CD8-positive, alpha-beta memory T cell (primary cell): ENCODE measurements around the gene SFMBT1. TPM values are rescaled to one million over a fixed set of nuclear protein-coding genes. Genes with fewer than 3 reads are reported as not detected.
A peak's percentile ranks its signal among the peaks of the same experiment; 100 is the strongest.

Source experiments
- CTCF ChIA-PET: fragments of 350-600 bp; sonication (Branson Sonifier 250); formaldehyde crosslinking; loops from one replicate; lab custom pipeline; 2021; ENCODE audit warnings: antibody characterized with exemption; lab: Charles Lee
- POLR2A ChIA-PET: fragments of 350-600 bp; sonication (Branson Sonifier 250); formaldehyde crosslinking; loops from one replicate; lab custom pipeline; 2021; ENCODE audit warnings: antibody characterized with exemption; lab: Charles Lee
- DNase-seq, 5 donors: peaks; one replicate each; pipeline versions ENCODE4 v3.0.0 to v3.0.0-alpha.2; 2020 to 2022; ENCODE audit warnings: mixed read lengths in 1 of 5
- H3K27ac ChIP-seq: one replicate; pipeline ENCODE4 v1.7.0; 2013; ENCODE audit warnings: low read depth, mild to moderate bottlenecking, low read length, moderate library complexity
- H3K27me3 ChIP-seq: 2 replicates; pipeline ENCODE4 v1.7.0; 2013; ENCODE audit warnings: low read length, mild to moderate bottlenecking; ENCODE audit not compliant: insufficient read depth, poor library complexity, severe bottlenecking
- H3K36me3 ChIP-seq: 2 replicates; pipeline ENCODE4 v1.7.0; 2013; ENCODE audit warnings: mild to moderate bottlenecking, low read length, moderate library complexity; ENCODE audit not compliant: insufficient read depth
- H3K4me1 ChIP-seq: 2 replicates; pipeline ENCODE4 v1.7.0; 2013; ENCODE audit warnings: mild to moderate bottlenecking, low read length, moderate library complexity; ENCODE audit not compliant: insufficient read depth
- H3K4me3 ChIP-seq: 2 replicates; pipeline ENCODE4 v1.7.0; 2013; ENCODE audit warnings: mild to moderate bottlenecking, low read length
- H3K9me3 ChIP-seq: 2 replicates; pipeline ENCODE4 v1.7.0; 2013; ENCODE audit warnings: mild to moderate bottlenecking, low read length
- H3K27ac Mint-ChIP-seq, 8 donors: one replicate each; pipeline ENCODE4 v1.8.0; 2020 to 2021; ENCODE audit warnings: mixed read lengths in 8 of 8, mild to moderate bottlenecking in 6 of 8, inconsistent platforms in 3 of 8, moderate library complexity in 3 of 8
- H3K27me3 Mint-ChIP-seq, 2 donors: one replicate each; pipeline ENCODE4 v1.8.0; 2020 to 2021; ENCODE audit warnings: mixed read lengths in 2 of 2, mild to moderate bottlenecking in 1 of 2, moderate library complexity in 1 of 2
- H3K36me3 Mint-ChIP-seq, 3 donors: one replicate each; pipeline ENCODE4 v1.8.0; 2020 to 2021; ENCODE audit warnings: mixed read lengths in 3 of 3, inconsistent platforms in 1 of 3, mild to moderate bottlenecking in 1 of 3
- H3K4me1 Mint-ChIP-seq, 3 donors: one replicate each; pipeline ENCODE4 v1.8.0; 2020 to 2021; ENCODE audit warnings: mixed read lengths in 3 of 3, inconsistent platforms in 1 of 3, mild to moderate bottlenecking in 1 of 3
- H3K4me3 Mint-ChIP-seq, 7 donors: one replicate each; pipeline ENCODE4 v1.8.0; 2020 to 2021; ENCODE audit warnings: mixed read lengths in 7 of 7, mild to moderate bottlenecking in 6 of 7, moderate library complexity in 4 of 7, inconsistent platforms in 2 of 7
- H3K9me3 Mint-ChIP-seq, 5 donors: one replicate each; pipeline ENCODE4 v1.8.0; 2020 to 2022; ENCODE audit warnings: mixed read lengths in 5 of 5, mild to moderate bottlenecking in 3 of 5, moderate library complexity in 2 of 5, inconsistent platforms in 1 of 5
- polyA plus RNA-seq: library from polyadenylated mRNA; unstranded; fragments of 300-500 nt; fragmentation: Illumina TruSeq; gene quantifications from one replicate; pipeline ENCODE4 v1.2.3, GENCODE V29; 2021
- total RNA-seq, 2 experiments: library from RNA; stranded (reverse); gene quantifications; one replicate each; pipeline ENCODE4 v1.2.3, GENCODE V29; 2021

SFMBT1 gene
- total and polyA plus RNA-seq, 3 experiments from 2014 or later = 17.0 to 21.0 (median 18.3) TPM

- Mint-ChIP-seq H3K9me3 (no peaks in the 10 kb centered on the region), H3K4me1 (peaks cover 10 to 44% (median 38%) of the 10 kb centered on the region in 3 donors), H3K36me3 (peaks cover 13 to 69% (median 22%) of the 10 kb centered on the region in 3 donors), H3K27me3 (no peaks in the 10 kb centered on the region), H3K27ac (peak overlapping the region in 2 of 8 donors; percentile 40 to 47), H3K4me3 (no peak overlapping the region)
- CTCF ChIA-PET = interaction anchor here (1.1 kb wide), 1 partner anchor 11 kb away, joined by 3 read pairs; no protein-coding TSS in a partner anchor
- Histone ChIP-seq H3K36me3 (peaks cover 8% of the 10 kb centered on the region), H3K4me3 (no peak overlapping the region), H3K27me3 (no peaks in the 10 kb centered on the region), H3K27ac (no peak overlapping the region), H3K9me3 (no peaks in the 10 kb centered on the region), H3K4me1 (no peaks in the 10 kb centered on the region)
- DNase-seq = no peak
- POLR2A ChIA-PET = no interaction called here
Measured at GRCh38 chr3:52881871-52882270, 164.0 kb downstream of the SFMBT1 start.

- POLR2A ChIA-PET = no interaction called here
Measured at GRCh38 chr3:52880474-52880873, 165.4 kb downstream of the SFMBT1 start.

GRCh38 chr3:52880047-52880446 is 165.8 kb downstream of the SFMBT1 start:
- Mint-ChIP-seq H3K9me3 (no peaks in the 10 kb centered on the region), H3K4me1 (peaks cover 18 to 59% (median 45%) of the 10 kb centered on the region in 3 donors), H3K36me3 (peaks cover 3 to 51% (median 15%) of the 10 kb centered on the region in 3 donors), H3K27me3 (no peaks in the 10 kb centered on the region), H3K4me3 (no peak overlapping the region), H3K27ac (peak overlapping the region in 1 of 8 donors; percentile 62)
- ChIA-PET POLR2A (no interaction called here), CTCF (no interaction called here)
- Histone ChIP-seq H3K9me3 (no peaks in the 10 kb centered on the region), H3K4me1 (peaks cover 9% of the 10 kb centered on the region), H3K4me3 (no peak overlapping the region), H3K27me3 (no peaks in the 10 kb centered on the region), H3K27ac (no peak overlapping the region), H3K36me3 (no peaks in the 10 kb centered on the region)
- no peak for DNase-seq

More at GRCh38 chr3:52880474-52880873, 165.4 kb downstream of the SFMBT1 start:
- Mint-ChIP-seq H3K9me3 (no peaks in the 10 kb centered on the region), H3K27ac (no peak overlapping the region), H3K36me3 (peaks cover 8 to 56% (median 19%) of the 10 kb centered on the region in 3 donors), H3K4me1 (peaks cover 14 to 55% (median 42%) of the 10 kb centered on the region in 3 donors), H3K27me3 (no peaks in the 10 kb centered on the region), H3K4me3 (no peak overlapping the region)
- DNase-seq = no peak
- Histone ChIP-seq H3K9me3 (no peaks in the 10 kb centered on the region), H3K4me3 (no peak overlapping the region), H3K4me1 (peaks cover 5% of the 10 kb centered on the region), H3K27me3 (no peaks in the 10 kb centered on the region), H3K27ac (no peak overlapping the region), H3K36me3 (peaks cover 3% of the 10 kb centered on the region)
- CTCF ChIA-PET = no interaction called here

GRCh38 chr3:52879581-52879980 is 166.3 kb downstream of the SFMBT1 start:
- peak overlapping the region in 1 of 8 donors; percentile 43 for H3K27ac Mint-ChIP-seq
- no peaks in the 10 kb centered on the region for H3K36me3 ChIP-seq
- peaks cover 21 to 59% (median 50%) of the 10 kb centered on the region in 3 donors for H3K4me1 Mint-ChIP-seq
- H3K36me3 Mint-ChIP-seq = peaks cover 3 to 48% (median 13%) of the 10 kb centered on the region in 3 donors
- no peaks in the 10 kb centered on the region for H3K9me3 Mint-ChIP-seq
- no peaks in the 10 kb centered on the region for H3K27me3 Mint-ChIP-seq
- no peaks in the 10 kb centered on the region for H3K27me3 ChIP-seq
- POLR2A ChIA-PET = no interaction called here
- peaks cover 11% of the 10 kb centered on the region for H3K4me1 ChIP-seq
- H3K4me3 Mint-ChIP-seq = no peak overlapping the region
- H3K27ac ChIP-seq = no peak overlapping the region
- no peak overlapping the region for H3K4me3 ChIP-seq
- H3K9me3 ChIP-seq = no peaks in the 10 kb centered on the region
- DNase-seq = no peak
- CTCF ChIA-PET = no interaction called here

GRCh38 chr3:52879090-52879489 is 166.8 kb downstream of the SFMBT1 start:
- peaks cover 25 to 62% (median 55%) of the 10 kb centered on the region in 3 donors for H3K4me1 Mint-ChIP-seq
- CTCF ChIA-PET = no interaction called here

GRCh38 chr3:52877085-52877484 is 168.8 kb downstream of the SFMBT1 start:
- Histone ChIP-seq H3K27me3 (no peaks in the 10 kb centered on the region), H3K27ac (no peak overlapping the region), H3K36me3 (no peaks in the 10 kb centered on the region), H3K9me3 (no peaks in the 10 kb centered on the region), H3K4me3 (no peak overlapping the region), H3K4me1 (peaks cover 11% of the 10 kb centered on the region)
- CTCF ChIA-PET = no interaction called here
- Mint-ChIP-seq H3K27ac (peak overlapping the region in 1 of 8 donors; percentile 27), H3K27me3 (no peaks in the 10 kb centered on the region), H3K4me1 (peaks cover 26 to 65% (median 47%) of the 10 kb centered on the region in 3 donors), H3K9me3 (no peaks in the 10 kb centered on the region), H3K36me3 (peaks cover 0 to 38% (median 6%) of the 10 kb centered on the region in 3 donors), H3K4me3 (no peak overlapping the region)
- DNase-seq = no peak
- POLR2A ChIA-PET = no interaction called here

More at GRCh38 chr3:52879090-52879489, 166.8 kb downstream of the SFMBT1 start:
- Mint-ChIP-seq H3K9me3 (no peaks in the 10 kb centered on the region), H3K27ac (peak overlapping the region in 2 of 8 donors; percentile 14 to 43), H3K27me3 (no peaks in the 10 kb centered on the region), H3K4me3 (no peak overlapping the region), H3K36me3 (peaks cover 3 to 46% (median 13%) of the 10 kb centered on the region in 3 donors)
- no peak for DNase-seq
- Histone ChIP-seq H3K27ac (no peak overlapping the region), H3K4me3 (no peak overlapping the region), H3K27me3 (no peaks in the 10 kb centered on the region), H3K4me1 (peaks cover 11% of the 10 kb centered on the region), H3K9me3 (no peaks in the 10 kb centered on the region), H3K36me3 (no peaks in the 10 kb centered on the region)
- POLR2A ChIA-PET = no interaction called here

- Histone ChIP-seq H3K36me3 (no peaks in the 10 kb centered on the region), H3K4me3 (no peak overlapping the region), H3K27me3 (no peaks in the 10 kb centered on the region), H3K9me3 (no peaks in the 10 kb centered on the region), H3K4me1 (peaks cover 11% of the 10 kb centered on the region), H3K27ac (no peak overlapping the region)
- POLR2A ChIA-PET = interaction anchor here (0.6 to 0.8 kb wide), 2 partner anchors 19 to 183 kb away, joined by 3 to 4 read pairs; no protein-coding TSS in a partner anchor
- H3K27ac Mint-ChIP-seq = peak overlapping the region in 4 of 8 donors; percentile 58 to 82 (median 68)
- peaks cover 0 to 27% (median 6%) of the 10 kb centered on the region in 3 donors for H3K36me3 Mint-ChIP-seq
- peaks cover 31 to 66% (median 50%) of the 10 kb centered on the region in 3 donors for H3K4me1 Mint-ChIP-seq
- H3K9me3 Mint-ChIP-seq = no peaks in the 10 kb centered on the region
- no peak overlapping the region for H3K4me3 Mint-ChIP-seq
- CTCF ChIA-PET = no interaction called here
- no peak for DNase-seq
- H3K27me3 Mint-ChIP-seq = no peaks in the 10 kb centered on the region
Measured at GRCh38 chr3:52874864-52875587, 170.8 kb downstream of the SFMBT1 start.

GRCh38 chr3:52874160-52874701 is 171.6 kb downstream of the SFMBT1 start:
- peaks cover 0 to 26% (median 8%) of the 10 kb centered on the region in 3 donors for H3K36me3 Mint-ChIP-seq
- ChIA-PET CTCF (interaction anchor here (1.2 kb wide), 1 partner anchor 18 kb away, joined by 5 read pairs; no protein-coding TSS in a partner anchor), POLR2A (interaction anchor here (0.8 kb wide), 1 partner anchor 19 kb away, joined by 3 read pairs; no protein-coding TSS in a partner anchor)
- DNase-seq = no peak
- Histone ChIP-seq H3K9me3 (no peaks in the 10 kb centered on the region), H3K27ac (no peak overlapping the region), H3K27me3 (no peaks in the 10 kb centered on the region), H3K36me3 (no peaks in the 10 kb centered on the region), H3K4me1 (peaks cover 11% of the 10 kb centered on the region), H3K4me3 (no peak overlapping the region)
- H3K4me1 Mint-ChIP-seq = peaks cover 33 to 71% (median 49%) of the 10 kb centered on the region in 3 donors
- peak overlapping the region in 1 of 8 donors; percentile 29 for H3K27ac Mint-ChIP-seq
- no peaks in the 10 kb centered on the region for H3K9me3 Mint-ChIP-seq
- no peak overlapping the region for H3K4me3 Mint-ChIP-seq
- H3K27me3 Mint-ChIP-seq = no peaks in the 10 kb centered on the region
